ENCODE measurements around the gene TAGLN.

Gene TAGLN

DNA sequence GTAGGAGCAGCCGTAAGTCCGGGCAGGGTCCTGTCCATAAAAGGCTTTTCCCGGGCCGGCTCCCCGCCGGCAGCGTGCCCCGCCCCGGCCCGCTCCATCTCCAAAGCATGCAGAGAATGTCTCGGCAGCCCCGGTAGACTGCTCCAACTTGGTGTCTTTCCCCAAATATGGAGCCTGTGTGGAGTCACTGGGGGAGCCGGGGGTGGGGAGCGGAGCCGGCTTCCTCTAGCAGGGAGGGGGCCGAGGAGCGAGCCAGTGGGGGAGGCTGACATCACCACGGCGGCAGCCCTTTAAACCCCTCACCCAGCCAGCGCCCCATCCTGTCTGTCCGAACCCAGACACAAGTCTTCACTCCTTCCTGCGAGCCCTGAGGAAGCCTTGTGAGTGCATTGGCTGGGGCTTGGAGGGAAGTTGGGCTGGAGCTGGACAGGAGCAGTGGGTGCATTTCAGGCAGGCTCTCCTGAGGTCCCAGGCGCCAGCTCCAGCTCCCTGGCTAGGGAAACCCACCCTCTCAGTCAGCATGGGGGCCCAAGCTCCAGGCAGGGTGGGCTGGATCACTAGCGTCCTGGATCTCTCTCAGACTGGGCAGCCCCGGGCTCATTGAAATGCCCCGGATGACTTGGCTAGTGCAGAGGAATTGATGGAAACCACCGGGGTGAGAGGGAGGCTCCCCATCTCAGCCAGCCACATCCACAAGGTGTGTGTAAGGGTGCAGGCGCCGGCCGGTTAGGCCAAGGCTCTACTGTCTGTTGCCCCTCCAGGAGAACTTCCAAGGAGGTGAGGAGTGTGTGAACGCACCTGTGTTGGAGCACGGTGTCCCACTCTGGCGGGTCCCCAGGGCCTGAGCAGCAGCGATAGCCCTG lies at the start of gene TAGLN:
TSS of gene TAGLN (plus strand) at position 318 of the 863 bp plus-strand sequence. CDS start 3,644 bp downstream, outside the sequence.
- DNase-seq (ENCODE audit: low read depth), result no peak

DNA sequence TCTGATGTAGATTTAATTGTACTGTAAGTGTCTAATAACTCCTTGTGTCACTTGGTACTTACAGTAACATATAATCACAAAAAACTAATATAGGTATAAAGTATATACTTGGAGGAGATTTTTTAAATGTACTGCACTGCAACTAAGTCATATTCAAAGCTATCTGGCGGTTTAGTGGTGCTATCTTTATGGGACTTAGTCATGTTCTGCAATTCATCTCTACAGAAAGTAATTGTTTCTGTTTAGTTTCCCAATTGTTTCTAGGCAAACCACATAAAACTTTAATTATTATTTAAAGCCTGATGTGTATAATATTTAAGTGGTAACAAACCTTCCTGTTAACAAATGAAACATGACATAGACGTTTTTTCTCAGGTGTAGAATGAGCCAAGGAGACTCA lies 47.1 kb upstream of the TAGLN start:
- no peak for DNase-seq (ENCODE audit: low read depth)

DNA sequence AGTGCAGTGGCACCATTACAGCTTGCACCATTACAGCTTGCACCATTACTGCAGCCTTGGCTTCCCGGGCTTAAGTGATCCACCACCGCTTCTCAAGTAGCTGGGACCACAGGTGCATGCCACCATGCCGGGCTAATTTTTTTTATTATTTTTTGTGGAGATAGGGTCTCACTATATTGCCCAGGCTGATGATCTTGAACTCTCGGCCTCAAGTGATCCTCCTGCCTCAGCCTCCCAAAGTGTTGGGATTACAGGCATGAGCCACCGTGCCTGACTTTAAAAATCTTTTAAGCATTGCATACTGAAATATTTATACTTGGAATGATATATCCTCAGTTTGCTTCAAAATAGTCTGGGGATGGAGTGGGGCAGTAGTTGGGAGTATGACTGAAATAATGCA lies 44.7 kb upstream of the TAGLN start:
- DNase-seq (ENCODE audit: low read depth), result no peak

DNA sequence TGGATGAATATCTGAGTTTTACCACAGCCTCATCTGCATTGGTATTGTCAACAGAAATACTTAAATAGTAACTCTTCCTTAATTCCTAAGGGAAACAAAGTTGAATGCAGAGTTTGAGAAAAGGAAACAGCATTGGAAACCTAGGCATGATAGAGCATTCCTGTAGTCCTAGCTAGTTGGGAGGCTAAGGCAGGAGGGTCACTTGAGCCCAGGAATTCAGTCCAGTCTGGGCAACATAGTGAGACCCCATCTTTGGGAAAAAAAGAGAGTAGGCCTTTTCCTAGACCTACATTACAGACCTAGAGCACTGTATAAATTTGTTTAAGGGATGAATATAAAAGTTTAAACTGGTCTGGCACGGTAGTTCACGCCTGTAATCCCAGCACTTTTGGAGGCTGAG lies 41.7 kb upstream of the TAGLN start:
- DNase-seq (ENCODE audit: low read depth), result no peak

DNA sequence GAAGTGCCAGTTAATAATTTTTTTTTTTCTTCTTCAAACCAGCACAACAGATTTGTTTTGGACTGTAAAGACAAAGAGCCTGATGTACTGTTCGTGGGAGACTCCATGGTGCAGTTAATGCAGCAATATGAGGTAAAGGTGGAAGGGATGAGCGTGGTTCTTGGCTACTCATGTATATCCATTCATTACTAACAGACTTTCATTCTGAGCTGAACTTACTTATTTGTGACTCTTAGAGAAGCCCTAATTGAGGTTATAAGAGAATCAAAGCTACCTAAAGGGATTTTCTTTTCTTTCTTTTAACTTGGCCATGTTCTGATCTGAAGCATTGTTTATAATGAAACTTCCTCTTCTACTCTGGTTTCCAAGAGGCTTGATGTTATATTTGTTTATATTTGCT lies 39.3 kb upstream of the TAGLN start:
- DNase-seq (ENCODE audit: low read depth), result no peak

DNA sequence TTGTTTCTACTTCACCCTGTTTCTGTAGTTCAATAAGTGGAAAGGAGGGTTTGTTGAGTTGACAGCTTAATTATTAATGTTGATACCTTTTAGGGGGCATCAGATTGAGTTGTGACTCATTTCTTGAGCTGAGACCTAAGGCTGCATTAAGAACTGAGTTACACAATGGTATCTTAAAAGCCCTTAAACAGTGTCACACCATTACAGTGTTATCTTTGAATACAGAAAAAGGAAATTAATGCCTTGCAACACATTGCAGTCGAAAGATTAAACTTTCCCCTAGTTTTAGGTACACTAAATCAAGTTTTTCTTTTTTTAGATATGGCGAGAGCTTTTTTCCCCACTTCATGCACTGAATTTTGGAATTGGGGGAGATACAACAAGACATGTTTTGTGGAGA lies 38.3 kb upstream of the TAGLN start:
- DNase-seq (ENCODE audit: low read depth), result no peak

DNA sequence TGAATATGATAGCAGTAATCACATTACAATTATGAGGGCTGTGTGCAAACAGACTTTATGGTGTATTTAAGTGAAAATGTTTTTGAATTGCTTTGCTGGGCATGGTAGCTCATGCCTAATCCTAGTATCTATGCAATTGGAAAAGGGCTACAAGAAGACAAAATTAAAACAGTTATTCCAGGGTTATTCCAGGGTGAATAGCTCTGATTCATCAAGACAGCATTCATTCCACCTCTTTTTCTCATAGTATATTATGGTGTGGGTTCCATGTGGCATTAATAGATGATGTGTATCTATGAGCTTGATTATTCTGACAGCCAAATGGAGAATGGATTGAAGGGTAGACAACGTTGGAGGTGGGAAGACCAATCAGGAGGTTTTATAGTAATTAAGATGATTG lies 32.7 kb upstream of the TAGLN start:
- no peak for DNase-seq (ENCODE audit: low read depth)

DNA sequence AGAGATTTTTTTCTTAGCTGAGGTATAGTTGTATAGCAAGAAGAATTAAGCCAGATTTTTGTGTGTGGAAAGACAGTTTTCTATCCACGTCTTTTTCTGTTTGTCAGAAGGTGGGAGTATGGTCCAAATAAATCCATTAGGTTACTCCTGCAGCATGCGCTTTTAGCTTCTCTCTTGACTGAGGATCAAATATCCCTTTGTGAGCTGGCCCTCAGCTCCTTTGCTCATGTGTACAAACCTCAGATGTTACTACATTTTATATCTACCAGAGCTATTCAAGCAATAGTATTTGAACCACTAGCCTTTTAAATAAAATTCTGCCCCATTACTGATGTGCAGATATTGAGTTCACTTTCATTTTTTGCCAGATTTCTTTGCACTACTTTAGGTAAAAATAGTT lies 29.4 kb upstream of the TAGLN start:
- DNase-seq (ENCODE audit: low read depth), result no peak

DNA sequence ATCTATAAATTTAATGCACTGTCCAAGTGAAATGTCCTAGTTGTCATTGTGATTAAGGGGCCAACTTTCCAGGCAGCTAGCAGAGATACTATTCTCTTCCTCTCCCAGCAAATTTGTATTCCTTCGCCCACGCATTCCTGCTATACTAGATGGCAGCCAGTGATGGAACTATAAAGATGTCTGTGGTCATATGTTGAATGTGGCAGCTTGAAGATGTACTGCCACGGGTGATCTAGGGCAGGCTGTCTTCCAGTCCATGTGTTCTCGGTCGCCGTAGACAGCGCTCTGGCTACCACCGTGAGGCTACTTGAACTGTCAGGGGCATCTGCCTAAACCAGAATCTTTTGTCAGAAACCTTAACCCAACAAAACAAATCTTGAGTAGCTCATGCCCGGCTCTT lies 29.0 kb upstream of the TAGLN start:
- DNase-seq (ENCODE audit: low read depth), result no peak

DNA sequence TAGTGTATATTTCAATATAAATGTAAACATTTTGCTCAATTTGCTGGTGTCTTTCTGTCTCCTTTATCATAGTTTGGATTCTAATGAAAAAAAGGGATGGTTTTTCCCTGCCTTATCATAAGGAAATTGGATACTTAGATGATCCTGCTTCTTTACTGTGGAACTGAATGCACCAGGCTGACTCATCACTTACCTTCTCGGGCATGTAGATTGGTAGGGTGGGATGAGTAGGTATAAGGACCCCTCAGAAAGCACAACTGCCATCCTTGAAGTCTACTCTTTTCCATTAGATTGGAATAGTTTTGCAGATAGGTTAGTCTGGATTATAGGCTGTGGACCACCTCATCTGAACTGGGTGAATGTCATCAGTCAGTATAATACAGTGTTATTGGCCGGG lies 28.2 kb upstream of the TAGLN start:
- no peak for DNase-seq (ENCODE audit: low read depth)

DNA sequence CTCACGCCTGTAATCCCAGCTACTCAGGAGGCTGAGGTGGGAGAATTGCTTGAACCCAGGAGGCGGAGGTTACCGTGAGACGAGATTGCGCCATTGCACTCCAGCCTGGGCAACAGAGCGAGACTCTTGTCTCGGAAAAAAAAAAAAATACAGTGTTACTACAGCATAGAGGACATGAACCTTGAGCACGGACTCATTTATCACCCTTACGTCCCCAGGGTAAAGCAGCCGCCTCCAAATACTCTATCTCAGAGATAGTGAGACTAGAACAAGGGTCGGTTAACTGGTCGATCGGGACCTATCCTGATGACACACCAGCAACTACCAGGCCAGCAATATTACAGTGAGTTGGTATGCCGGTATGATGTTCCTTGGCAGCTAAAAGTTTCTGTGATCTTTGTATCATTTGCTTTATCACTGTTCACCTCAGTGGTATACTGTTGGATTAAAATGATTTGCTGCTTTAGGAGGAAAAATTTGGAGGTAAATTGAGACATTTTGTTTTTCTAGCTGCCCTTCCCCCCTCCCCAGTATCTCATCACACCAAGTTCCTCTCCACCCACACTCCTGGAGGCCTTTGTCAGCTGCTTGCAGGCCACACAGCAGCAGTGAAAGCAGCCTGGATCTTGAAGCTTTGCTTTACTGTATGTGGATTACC lies 27.6 kb upstream of the TAGLN start:
- DNase-seq (ENCODE audit: low read depth), result no peak

DNA sequence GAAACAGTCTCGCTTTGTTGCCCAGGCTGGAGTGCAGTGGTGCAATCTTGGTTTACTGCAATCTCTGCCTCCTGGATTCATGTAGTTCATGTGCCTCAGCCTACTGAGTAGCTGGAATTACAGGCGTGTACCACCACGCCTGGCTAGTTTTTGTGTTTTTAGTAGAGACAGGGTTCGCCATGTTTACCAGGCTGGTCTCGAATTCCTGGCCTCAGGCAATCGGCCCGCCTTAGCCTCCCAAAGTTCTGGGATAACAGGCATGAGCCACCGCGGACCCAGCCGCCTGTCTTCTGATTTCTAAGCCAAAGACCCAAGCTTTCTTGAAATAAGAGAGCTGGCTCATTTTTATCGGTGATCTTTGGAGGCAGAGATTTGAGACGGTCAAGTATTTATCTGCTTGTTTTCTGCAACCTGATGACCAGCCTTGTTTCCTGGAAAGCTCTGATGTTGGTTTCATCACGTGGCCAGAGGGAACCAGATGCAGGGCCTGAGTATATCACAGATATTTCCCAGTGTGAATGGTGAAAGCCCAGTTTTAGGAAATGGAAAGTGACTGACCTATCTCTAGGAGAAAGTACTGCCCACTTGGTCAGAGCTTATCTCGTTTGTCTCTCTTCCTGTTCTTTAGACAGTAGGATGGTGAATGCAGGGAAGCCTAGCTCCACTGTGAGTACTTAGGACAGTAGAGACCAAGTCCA lies 26.3 kb upstream of the TAGLN start:
- no peak for DNase-seq (ENCODE audit: low read depth)

DNA sequence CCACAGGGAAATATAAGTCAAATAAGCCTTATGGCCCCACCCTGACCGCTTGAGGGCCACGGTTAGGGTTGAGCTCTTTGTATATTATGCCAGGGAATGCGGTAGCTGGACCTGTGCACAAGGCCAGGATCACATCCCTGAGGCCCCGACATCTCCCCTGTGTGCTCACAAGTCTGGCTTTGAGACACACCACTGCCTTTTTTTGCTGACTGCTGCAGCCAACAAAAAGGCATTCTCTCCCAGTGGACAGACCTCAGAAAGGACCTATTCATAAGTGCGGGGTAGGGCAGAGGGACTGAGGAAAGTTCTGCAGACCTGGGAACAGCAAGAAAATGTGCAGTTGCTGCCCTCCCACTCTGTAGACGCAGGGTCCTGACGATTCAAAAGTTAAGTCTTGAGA lies 24.1 kb upstream of the TAGLN start:
- no peak for DNase-seq (ENCODE audit: low read depth)

DNA sequence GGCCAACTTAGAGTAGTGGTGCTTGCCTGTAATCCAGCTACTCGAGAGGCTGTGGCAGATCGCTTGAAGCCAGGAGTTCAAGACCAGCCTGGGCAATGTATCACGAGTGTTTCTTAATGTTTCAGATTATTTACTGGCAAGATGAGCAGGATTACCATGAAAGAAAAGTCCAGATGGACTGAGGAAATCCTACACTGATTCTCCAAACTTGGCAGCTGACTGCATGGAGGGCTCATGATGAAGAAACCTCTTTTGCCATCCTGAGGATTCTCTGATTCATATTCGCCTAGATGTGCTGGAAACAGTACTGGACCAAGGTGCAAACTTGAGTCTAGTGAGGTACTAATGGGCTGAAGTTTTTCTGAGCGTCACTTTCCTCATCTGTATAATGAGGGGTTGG lies 23.4 kb upstream of the TAGLN start:
- DNase-seq (ENCODE audit: low read depth), result no peak

DNA sequence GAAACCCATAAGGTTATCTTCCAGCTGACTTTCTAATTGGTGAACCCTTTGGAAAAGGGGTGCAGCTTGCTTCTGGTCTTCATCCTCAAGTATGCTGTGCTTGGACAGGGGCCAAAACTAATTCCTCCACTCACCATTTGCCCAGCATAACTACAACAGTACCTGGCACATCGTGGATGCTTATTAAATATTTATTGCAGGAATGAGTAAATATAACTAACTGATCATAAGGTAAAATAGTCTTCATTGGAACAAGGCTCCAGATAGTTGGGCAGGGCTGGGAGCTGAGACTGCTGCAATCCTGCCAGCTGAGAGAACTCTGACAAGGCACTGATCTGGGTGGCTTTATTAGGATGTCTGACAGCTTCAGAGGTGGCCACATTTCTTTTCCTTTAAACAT lies 23.0 kb upstream of the TAGLN start:
- DNase-seq (ENCODE audit: low read depth), result no peak

DNA sequence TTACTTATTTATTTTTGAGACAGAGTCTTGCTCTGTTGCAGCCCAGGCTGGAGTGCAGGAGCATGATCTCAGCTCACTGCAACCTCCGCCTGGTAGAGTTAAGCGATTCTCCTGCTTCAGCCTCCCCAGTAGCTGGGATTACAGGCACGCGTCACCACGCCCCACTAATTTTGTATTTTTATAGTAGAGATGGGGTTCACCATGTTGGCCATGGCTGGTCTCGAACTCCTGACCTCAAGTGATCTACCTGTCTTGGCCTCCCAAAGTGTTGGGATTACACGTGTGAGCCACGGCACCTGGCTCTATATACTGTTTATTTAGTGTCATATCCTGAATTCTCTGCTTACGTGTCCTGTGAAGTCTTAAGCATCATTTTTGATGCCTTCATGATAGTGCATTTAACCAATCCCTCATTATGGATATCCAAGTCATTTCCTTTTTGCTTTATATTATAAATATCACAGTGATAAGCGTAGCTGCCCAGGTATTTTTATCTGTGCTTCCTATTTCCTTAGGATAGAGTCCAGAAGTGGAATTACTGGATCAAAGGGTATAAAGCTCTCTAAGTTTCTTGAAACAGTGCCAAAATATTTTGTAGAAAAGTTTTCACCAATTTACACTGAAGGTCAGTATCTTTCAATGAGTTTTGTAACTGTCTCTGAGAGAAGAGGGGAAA lies 21.5 kb upstream of the TAGLN start:
- DNase-seq (ENCODE audit: low read depth), result no peak

DNA sequence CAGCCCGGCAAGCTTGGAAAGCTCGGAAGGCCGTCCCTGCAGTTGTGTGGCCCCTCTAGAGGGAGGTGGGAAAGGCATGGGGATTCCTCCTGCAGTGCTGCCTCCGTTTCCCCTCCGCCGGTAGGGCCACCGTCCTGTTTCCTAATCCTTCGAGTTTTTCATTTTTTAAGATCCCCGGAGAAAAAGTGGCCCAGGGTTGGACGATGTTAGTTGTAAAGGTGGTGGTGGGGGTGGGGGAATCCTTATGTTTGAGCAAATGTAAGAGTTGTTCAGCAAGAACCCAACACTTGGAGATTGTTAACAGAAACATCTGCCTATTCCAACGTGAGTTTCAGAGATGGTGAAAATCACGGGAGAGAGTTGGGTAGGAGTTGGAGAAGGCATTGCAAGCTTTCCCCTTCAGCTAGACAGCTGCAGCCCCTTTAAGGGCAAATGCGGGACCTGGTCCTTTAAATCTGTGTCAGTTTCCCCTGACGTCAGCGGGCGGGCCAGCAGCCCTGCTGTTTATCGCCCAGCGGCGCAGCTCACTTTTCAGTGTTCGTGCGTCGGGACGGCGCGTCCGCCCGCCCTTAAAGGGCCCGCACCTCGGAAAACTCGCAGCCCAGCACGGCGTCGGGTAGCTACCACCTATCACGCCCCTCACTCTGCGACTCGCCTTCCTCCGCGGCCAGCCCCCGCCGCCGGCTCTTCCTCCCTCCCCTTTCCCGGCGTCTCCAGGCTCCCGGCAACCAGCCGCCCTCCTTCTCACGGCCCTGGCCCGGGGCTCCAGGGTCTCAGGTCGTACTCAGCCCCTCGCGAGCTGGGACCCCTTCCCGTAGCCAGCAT lies 20.7 kb upstream of the TAGLN start, which contains the start of gene SIDT2:
TSS of gene SIDT2 (plus strand) at position 534 of the 825 bp plus-strand sequence. CDS start 521 bp downstream, outside the sequence.
- peak; percentile 76 for DNase-seq (ENCODE audit: low read depth)

DNA sequence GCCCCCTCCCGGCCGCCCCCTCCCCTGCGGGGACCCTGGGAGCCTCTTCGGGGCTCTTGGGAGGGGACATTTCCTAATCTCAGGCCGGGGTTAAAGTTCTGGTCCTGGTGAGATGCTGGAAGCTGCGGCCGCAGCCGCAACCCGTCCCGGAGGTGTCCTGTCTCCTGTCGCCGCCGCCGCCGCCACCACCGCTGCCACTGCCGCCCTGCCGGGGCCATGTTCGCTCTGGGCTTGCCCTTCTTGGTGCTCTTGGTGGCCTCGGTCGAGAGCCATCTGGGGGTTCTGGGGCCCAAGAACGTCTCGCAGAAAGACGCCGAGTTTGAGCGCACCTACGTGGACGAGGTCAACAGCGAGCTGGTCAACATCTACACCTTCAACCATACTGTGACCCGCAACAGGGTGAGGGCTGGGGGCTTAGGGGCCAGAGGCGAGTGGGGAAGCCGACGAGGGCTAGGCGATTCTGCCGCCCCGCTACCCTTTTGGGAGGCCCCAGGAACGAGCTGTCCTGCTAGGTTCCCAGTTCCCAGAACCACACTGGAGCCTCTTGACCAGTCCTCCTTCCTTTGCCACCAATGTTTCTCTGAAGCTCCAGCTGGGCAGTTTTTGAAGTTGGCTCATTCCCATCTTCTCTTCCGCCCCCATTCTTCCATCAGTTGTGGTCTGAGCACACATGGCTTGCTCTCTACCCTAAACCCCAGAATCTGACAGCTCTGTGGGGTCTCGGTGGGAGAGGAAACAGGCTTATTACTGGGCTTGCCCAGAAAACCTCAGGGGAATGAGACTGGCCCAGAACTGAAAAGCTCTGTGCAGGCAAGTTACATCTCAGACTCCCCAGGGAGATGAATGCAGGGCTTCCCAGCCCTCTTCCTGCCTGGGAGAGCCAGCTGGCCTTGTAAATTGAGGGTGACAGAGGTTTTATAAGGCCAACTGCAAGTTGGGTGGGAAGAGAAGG lies 19.8 kb upstream of the TAGLN start:
- no peak for DNase-seq (ENCODE audit: low read depth)

DNA sequence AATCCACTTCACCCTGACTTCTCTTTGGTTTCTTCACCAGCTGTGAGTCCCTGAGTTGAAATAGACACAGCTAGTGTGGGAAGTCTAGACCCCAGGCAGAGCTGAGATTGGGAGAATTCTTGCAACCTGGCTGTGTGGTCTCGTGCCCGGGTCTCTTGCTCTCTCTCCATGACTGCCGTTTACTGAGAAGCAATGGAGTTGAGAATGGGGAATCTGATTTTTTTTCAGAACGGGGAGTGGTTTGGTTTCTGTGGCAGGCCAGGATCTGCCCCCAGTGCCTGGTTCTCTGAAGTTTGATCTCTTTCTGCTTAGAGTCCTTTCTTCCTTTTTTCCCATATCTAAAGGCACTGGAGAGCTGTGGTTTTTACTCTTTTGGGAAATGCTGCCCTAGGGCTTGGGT lies 19.1 kb upstream of the TAGLN start:
- DNase-seq (ENCODE audit: low read depth), result no peak
